Nucleus accumbens (tissue), 56 donors: ENCODE results near the gene SLC24A4.
"Not testable (repeated sequence)": the region's sequence is repeated elsewhere in the genome, so short reads cannot be mapped to it uniquely, and the experiment has no call there.

Experiments
- DNase-seq, 56 donors: peaks; one replicate each; lab custom pipeline; 2025; lab: John Stamatoyannopoulos, UW

The SLC24A4 gene

GRCh38 chr14:92532490-92533163, 209.7 kb downstream of the SLC24A4 start:
- DNase-seq = no peak

- no peak for DNase-seq
These were observed 212.1 kb downstream of the SLC24A4 start for GRCh38 chr14:92534932-92535643.

- not testable (repeated sequence) for DNase-seq
These were observed 213.3 kb downstream of the SLC24A4 start for GRCh38 chr14:92536231-92536630.

GRCh38 chr14:92538412-92538985, 215.5 kb downstream of the SLC24A4 start:
- no peak for DNase-seq

GRCh38 chr14:92539419-92539818, 216.5 kb downstream of the SLC24A4 start:
- no peak for DNase-seq

GRCh38 chr14:92539875-92540274, 216.9 kb downstream of the SLC24A4 start:
- no peak for DNase-seq

- peak in 31 of 56 donors; percentile 5 to 76 (median 30) for DNase-seq
These were observed 217.6 kb downstream of the SLC24A4 start for GRCh38 chr14:92540472-92541048.

GRCh38 chr14:92542766-92543554, 220.0 kb downstream of the SLC24A4 start:
- no peak for DNase-seq

- DNase-seq = no peak
These were observed 221.2 kb downstream of the SLC24A4 start for GRCh38 chr14:92544051-92544720.

- DNase-seq = no peak
These were observed 223.5 kb downstream of the SLC24A4 start for GRCh38 chr14:92546347-92547053.

GRCh38 chr14:92549105-92549858, 226.3 kb downstream of the SLC24A4 start:
- DNase-seq = no peak

GRCh38 chr14:92549859-92550230, 226.9 kb downstream of the SLC24A4 start:
- DNase-seq = peak in 2 of 56 donors; percentile 5 to 19
